Natural killer cell (primary cell): ENCODE results near the gene UROS. TPM values are rescaled to one million over a fixed set of nuclear protein-coding genes. Genes with fewer than 3 reads are reported as not detected.

ENCODE experiments used
- ATAC-seq, 3 donors: fragments of 150-1000 bp in 2 of 3; fragments of 200-7000 bp in 1 of 3; cut with Tn5 transposase; 1 replicate in 1 of 3; 2 replicates in 2 of 3; pipeline ENCODE4 v1.10.0; 2021; ENCODE audit warnings: mild to moderate bottlenecking in 2 of 3, moderate library complexity in 2 of 3
- DNase-seq, 2 donors: peaks; one replicate each; pipeline versions ENCODE4 v3.0.0 to v3.0.0-alpha.2; 2013 to 2021; ENCODE audit warnings: mixed read lengths in 1 of 2
- H3K27ac ChIP-seq: one replicate; pipeline ENCODE4 v1.5.1; 2013; ENCODE audit warnings: mild to moderate bottlenecking, low read length
- H3K27me3 ChIP-seq: one replicate; pipeline ENCODE4 v1.6.1; 2013; ENCODE audit warnings: low read length; ENCODE audit not compliant: control insufficient read depth, insufficient read depth
- H3K36me3 ChIP-seq: one replicate; pipeline ENCODE4 v1.6.1; 2013; ENCODE audit warnings: low read length; ENCODE audit not compliant: control insufficient read depth, insufficient read depth
- H3K4me1 ChIP-seq: one replicate; pipeline ENCODE4 v1.6.1; 2013; ENCODE audit warnings: low read length; ENCODE audit not compliant: control insufficient read depth, insufficient read depth
- H3K4me3 ChIP-seq: one replicate; pipeline ENCODE4 v1.5.1; 2013; ENCODE audit warnings: low read length
- H3K9me3 ChIP-seq: one replicate; pipeline ENCODE4 v1.6.1; 2013; ENCODE audit warnings: low read length; ENCODE audit not compliant: control insufficient read depth, insufficient read depth
- H3K27ac Mint-ChIP-seq, 2 donors: one replicate each; pipeline ENCODE4 v1.8.0; 2022; ENCODE audit warnings: mild to moderate bottlenecking in 2 of 2, mixed read lengths in 2 of 2, moderate library complexity in 1 of 2
- H3K27me3 Mint-ChIP-seq, 2 donors: one replicate each; pipeline ENCODE4 v1.8.0; 2022; ENCODE audit warnings: low read depth in 2 of 2, mixed read lengths in 2 of 2
- H3K36me3 Mint-ChIP-seq: one replicate; pipeline ENCODE4 v1.8.0; 2022; ENCODE audit warnings: mixed read lengths
- H3K4me1 Mint-ChIP-seq, 2 donors: one replicate each; pipeline ENCODE4 v1.8.0; 2022; ENCODE audit warnings: mixed read lengths in 2 of 2
- H3K4me3 Mint-ChIP-seq: one replicate; pipeline ENCODE4 v1.8.0; 2022; ENCODE audit warnings: mild to moderate bottlenecking, moderate library complexity, mixed read lengths
- H3K9me3 Mint-ChIP-seq, 2 donors: one replicate each; pipeline ENCODE4 v1.8.0; 2022; ENCODE audit warnings: mixed read lengths in 2 of 2
- CTCF ChIP-seq: fragments of 200-600 bp; IDR thresholded peaks from one replicate; pipeline ENCODE4 v1.8.0; 2022; ENCODE audit warnings: antibody characterized with exemption
- WGBS: methylation state at CpG from one replicate; pipeline ENCODE4 v1.1.7; 2013; ENCODE audit warnings: missing lambda C conversion rate; ENCODE audit not compliant: insufficient coverage; 5-methylcytosine and 5-hydroxymethylcytosine counted together
- intact Hi-C: fragments of 100-400 bp; cut with micrococcal nuclease; formaldehyde crosslinking; loops from one replicate; pipeline ENCODE4 v1.14.2; 2022
- total RNA-seq, 4 donors: library from RNA; stranded (reverse); fragments of 120-200 nt in 1 of 4; gene quantifications; one replicate each; pipeline versions ENCODE4 v1.2.3 to v1.2.4, GENCODE V29; 2013 to 2022

The UROS gene
- total RNA-seq, 3 donors from 2014 or later (not counting 1 experiment from before 2014, with no cell fraction given), result 29.1 to 42.5 (median 35.2) TPM

- no peaks in the 10 kb centered on the region for H3K9me3 Mint-ChIP-seq
- H3K4me1 Mint-ChIP-seq, result peaks cover 15 to 19% of the 10 kb centered on the region in 2 donors
- Histone ChIP-seq H3K9me3 (no peaks in the 10 kb centered on the region), H3K4me1 (peaks cover 27% of the 10 kb centered on the region), H3K27me3 (no peaks in the 10 kb centered on the region), H3K4me3 (no peak overlapping the region), H3K36me3 (peaks cover 4% of the 10 kb centered on the region), H3K27ac (no peak overlapping the region)
- TF ChIP-seq CTCF, result no peak
- no peak overlapping the region for H3K27ac Mint-ChIP-seq
- no peaks in the 10 kb centered on the region for H3K36me3 Mint-ChIP-seq
- intact Hi-C loops, result no loop called here
- no peak overlapping the region for H3K4me3 Mint-ChIP-seq
- no peak for DNase-seq
- ATAC-seq, result no peak
- 86% methylated on average over 8 of the region's 9 CpGs for WGBS
- no peaks in the 10 kb centered on the region for H3K27me3 Mint-ChIP-seq
Observed at GRCh38 chr10:125785791-125786190, 37.3 kb downstream of the UROS start.

- 41% methylated on average over 6 of the region's 6 CpGs for WGBS
- H3K36me3 ChIP-seq, result no peaks in the 10 kb centered on the region
Observed at GRCh38 chr10:125783957-125784356, 39.1 kb downstream of the UROS start.

GRCh38 chr10:125783408-125783807 lies 39.6 kb downstream of the UROS start:
- Mint-ChIP-seq H3K4me3 (no peak overlapping the region), H3K27me3 (no peaks in the 10 kb centered on the region), H3K36me3 (no peaks in the 10 kb centered on the region), H3K27ac (no peak overlapping the region), H3K4me1 (peaks cover 9 to 12% of the 10 kb centered on the region in 2 donors), H3K9me3 (no peaks in the 10 kb centered on the region)
- Histone ChIP-seq H3K9me3 (no peaks in the 10 kb centered on the region), H3K27ac (no peak overlapping the region), H3K27me3 (no peaks in the 10 kb centered on the region), H3K4me3 (no peak overlapping the region), H3K4me1 (peaks cover 13% of the 10 kb centered on the region), H3K36me3 (no peaks in the 10 kb centered on the region)
- ATAC-seq, result no peak
- WGBS, result 93% methylated on average over 7 of the region's 7 CpGs
- no peak for TF ChIP-seq CTCF
- no peak for DNase-seq
- intact Hi-C loops, result no loop called here

More at GRCh38 chr10:125783957-125784356, 39.1 kb downstream of the UROS start:
- no peaks in the 10 kb centered on the region for H3K9me3 Mint-ChIP-seq
- no peak overlapping the region for H3K27ac Mint-ChIP-seq
- Histone ChIP-seq H3K9me3 (no peaks in the 10 kb centered on the region), H3K4me1 (peaks cover 19% of the 10 kb centered on the region), H3K4me3 (no peak overlapping the region), H3K27me3 (no peaks in the 10 kb centered on the region), H3K27ac (no peak overlapping the region)
- no peak overlapping the region for H3K4me3 Mint-ChIP-seq
- DNase-seq (no peak), ATAC-seq (no peak)
- H3K27me3 Mint-ChIP-seq, result no peaks in the 10 kb centered on the region
- no peaks in the 10 kb centered on the region for H3K36me3 Mint-ChIP-seq
- intact Hi-C loops, result no loop called here
- no peak for TF ChIP-seq CTCF
- peaks cover 14 to 15% of the 10 kb centered on the region in 2 donors for H3K4me1 Mint-ChIP-seq

- no peak overlapping the region for H3K4me3 Mint-ChIP-seq
- intact Hi-C loops, result no loop called here
- no peak for TF ChIP-seq CTCF
- H3K36me3 ChIP-seq, result no peaks in the 10 kb centered on the region
- peak overlapping the region in 1 of 2 donors; percentile 33 for H3K27ac Mint-ChIP-seq
- H3K4me1 ChIP-seq, result peaks cover 6% of the 10 kb centered on the region
- H3K4me3 ChIP-seq, result no peak overlapping the region
- no peaks in the 10 kb centered on the region for H3K9me3 ChIP-seq
- ATAC-seq (no peak), DNase-seq (no peak)
- H3K27me3 Mint-ChIP-seq, result no peaks in the 10 kb centered on the region
- WGBS, result 94% methylated on average over 11 of the region's 11 CpGs
- no peaks in the 10 kb centered on the region for H3K36me3 Mint-ChIP-seq
- no peak overlapping the region for H3K27ac ChIP-seq
- no peaks in the 10 kb centered on the region for H3K27me3 ChIP-seq
- peaks cover 4 to 7% of the 10 kb centered on the region in 2 donors for H3K4me1 Mint-ChIP-seq
- H3K9me3 Mint-ChIP-seq, result no peaks in the 10 kb centered on the region
Observed at GRCh38 chr10:125782616-125783015, 40.4 kb downstream of the UROS start.
